GM12875 (cell line): ENCODE data around the gene SIT1.
"Not testable (repeated sequence)": the region's sequence is repeated elsewhere in the genome, so short reads cannot be mapped to it uniquely, and the experiment has no call there.

Source experiments
- H3K4me3 ChIP-seq: one replicate; pipeline ENCODE4 v1.5.1; 2011; ENCODE audit warnings: low read depth, low read length, control low read depth
- CTCF ChIP-seq: IDR thresholded peaks from 2 replicates; pipeline ENCODE4 v1.5.1; 2011; ENCODE audit warnings: low read depth, mild to moderate bottlenecking, control low read depth, inconsistent platforms, low read length, moderate library complexity, borderline replicate concordance; ENCODE audit not compliant: insufficient read depth

SIT1 gene

GRCh38 chr9:35617548-35617947, 33.2 kb downstream of the SIT1 start:
- TF ChIP-seq CTCF: no peak
- peak overlapping the region; percentile 62 for H3K4me3 ChIP-seq

- H3K4me3 ChIP-seq: peak overlapping the region; percentile 62
- peak; percentile 37; the same call in 1 of the 2 replicates for TF ChIP-seq CTCF
These were observed 33.9 kb downstream of the SIT1 start for GRCh38 chr9:35616681-35617459.

GRCh38 chr9:35615981-35616680, 34.6 kb downstream of the SIT1 start:
- no peak overlapping the region for H3K4me3 ChIP-seq
- no peak for TF ChIP-seq CTCF

GRCh38 chr9:35612843-35613242, 37.9 kb downstream of the SIT1 start:
- no peak overlapping the region for H3K4me3 ChIP-seq
- no peak for TF ChIP-seq CTCF

- H3K4me3 ChIP-seq: not testable (repeated sequence)
These were observed 38.7 kb downstream of the SIT1 start for GRCh38 chr9:35612066-35612465.

- H3K4me3 ChIP-seq: no peak overlapping the region
- peak; percentile 82 for TF ChIP-seq CTCF
These were observed 39.4 kb downstream of the SIT1 start for GRCh38 chr9:35611230-35611797.

GRCh38 chr9:35609820-35610163, 40.9 kb downstream of the SIT1 start:
- no peak for TF ChIP-seq CTCF
- no peak overlapping the region for H3K4me3 ChIP-seq
